A549 (cell line): ENCODE measurements around the gene SEC22A. TPM values are rescaled to one million over a fixed set of nuclear protein-coding genes. Genes with fewer than 3 reads are reported as not detected.
A peak's percentile ranks its signal among the peaks of the same experiment; 100 is the strongest.

Experiments
- ATAC-seq, 2 experiments: fragments of 200-7000 bp in 1 of 2; fragments of >200 bp in 1 of 2; cut with Nextera tagmentation in 1 of 2; cut with Tn5 transposase in 1 of 2; 3 replicates each; pipeline versions ENCODE4 v1.8.0 to v1.9.1; 2018 to 2020; ENCODE audit warnings: mild to moderate bottlenecking in 1 of 2, moderate library complexity in 1 of 2
- CTCF ChIA-PET: fragments of 300-600 bp; sonication (Branson Sonifier 250); formaldehyde crosslinking; extraction: SDS; loops from one replicate; lab custom pipeline; 2021; ENCODE audit warnings: antibody characterized with exemption, inconsistent platforms; lab: Yijun Ruan, JAX
- POLR2A ChIA-PET: fragments of 350-600 bp; formaldehyde crosslinking; extraction: SDS; loops from one replicate; lab custom pipeline; 2021; ENCODE audit warnings: antibody characterized with exemption, inconsistent platforms; lab: Yijun Ruan, JAX
- DNase-seq, 2 experiments: peaks; one replicate each; pipeline versions ENCODE4 v3.0.0 to v3.0.0-alpha.2; 2011 to 2016; ENCODE audit warnings: low read depth in 1 of 2, low spot score in 1 of 2
- FAIRE-seq: peaks from 2 replicates; lab custom pipeline; 2011; peaks lifted over from hg19 to GRCh38; lab: Jason Lieb, UNC
- H3K27ac ChIP-seq, 2 experiments: fragments of >200 bp; sonication (Bioruptor Twin); formaldehyde crosslinking; 3 replicates each; pipeline ENCODE4 v1.5.1; 2016 to 2017
- H3K4me1 ChIP-seq: fragments of >200 bp; sonication (Bioruptor Twin); formaldehyde crosslinking; 3 replicates; pipeline ENCODE4 v1.6.1; 2016
- H3K4me2 ChIP-seq: fragments of >200 bp; sonication (Bioruptor Twin); formaldehyde crosslinking; 3 replicates; pipeline ENCODE4 v1.6.1; 2016
- H3K4me3 ChIP-seq: fragments of >200 bp; sonication (Bioruptor Twin); formaldehyde crosslinking; 3 replicates; pipeline ENCODE4 v1.5.1; 2016
- H3K9me3 ChIP-seq: fragments of >200 bp; sonication (Bioruptor Twin); formaldehyde crosslinking; 3 replicates; pipeline ENCODE4 v1.6.1; 2016
- CBX8 ChIP-seq: fragments of 200-600 bp; sonication (generic); IDR thresholded peaks from 2 replicates; pipeline ENCODE4 v1.6.1; 2016
- CHD4 ChIP-seq: fragments of 200-600 bp; sonication (generic); IDR thresholded peaks from 2 replicates; pipeline ENCODE4 v1.6.1; 2016; ENCODE audit warnings: antibody characterized with exemption, mild to moderate bottlenecking, borderline replicate concordance
- EHF ChIP-seq: fragments of 250-450 bp; sonication (Bioruptor Pico); IDR thresholded peaks from 2 replicates; pipeline ENCODE4 v1.5.0; 2020; ENCODE audit warnings: mild to moderate bottlenecking
- EHMT2 ChIP-seq: fragments of 200-600 bp; sonication (generic); IDR thresholded peaks from 2 replicates; pipeline ENCODE4 v1.6.1; 2016; ENCODE audit warnings: antibody characterized with exemption, low read depth, mild to moderate bottlenecking, moderate library complexity
- EP300 ChIP-seq, 2 experiments: fragments of >200 bp; sonication (Bioruptor Twin); formaldehyde crosslinking; IDR thresholded peaks; 2 replicates in 1 of 2; 3 replicates in 1 of 2; pipeline ENCODE4 v1.6.1; 2016 to 2017
- FOSL2 ChIP-seq, 2 experiments: fragments of 450-650 bp in 1 of 2; fragments of >200 bp in 1 of 2; sonication (Bioruptor Twin) in 1 of 2; formaldehyde crosslinking; IDR thresholded peaks; 2 replicates each; pipeline versions ENCODE4 v1.5.0 to v1.6.1; 2016 to 2020; ENCODE audit warnings: mild to moderate bottlenecking in 1 of 2, moderate library complexity in 1 of 2
- KDM1A ChIP-seq: fragments of 200-600 bp; sonication (generic); IDR thresholded peaks from 2 replicates; pipeline ENCODE4 v1.6.1; 2016; ENCODE audit warnings: low read depth, mild to moderate bottlenecking
- MAFK ChIP-seq: fragments of 450-650 bp; IDR thresholded peaks from 2 replicates; pipeline ENCODE4 v1.6.1; 2014; ENCODE audit not compliant: partially characterized antibody
- MYC ChIP-seq: IDR thresholded peaks from 2 replicates; pipeline ENCODE4 v1.6.1; 2012; ENCODE audit warnings: mild to moderate bottlenecking, inconsistent platforms, low read length, improper control_type of control experiment, borderline replicate concordance
- NPAS2 ChIP-seq: fragments of 250-450 bp; sonication (Bioruptor Pico); IDR thresholded peaks from 2 replicates; pipeline ENCODE4 v1.8.0; 2022; ENCODE audit warnings: mild to moderate bottlenecking, moderate library complexity, borderline replicate concordance
- PHF8 ChIP-seq: fragments of 200-600 bp; sonication (generic); IDR thresholded peaks from 2 replicates; pipeline ENCODE4 v1.6.1; 2016; ENCODE audit warnings: low read depth, mild to moderate bottlenecking, antibody characterized with exemption, moderate library complexity, borderline replicate concordance
- POLR2A ChIP-seq: IDR thresholded peaks from 2 replicates; pipeline ENCODE4 v1.6.1; 2012; ENCODE audit warnings: mild to moderate bottlenecking, low read length
- POLR2AphosphoS2 ChIP-seq: conservative IDR thresholded peaks from 2 replicates; pipeline ENCODE4 v1.6.1; 2012; ENCODE audit warnings: low read length, improper control_type of control experiment, inconsistent platforms
- RAD21 ChIP-seq, 2 experiments: fragments of >200 bp in 1 of 2; sonication (Bioruptor Twin) in 1 of 2; formaldehyde crosslinking in 1 of 2; IDR thresholded peaks in 1 of 2; conservative IDR thresholded peaks in 1 of 2; 2 replicates in 1 of 2; 3 replicates in 1 of 2; pipeline ENCODE4 v1.6.1; 2012 to 2018; ENCODE audit warnings: inconsistent platforms in 1 of 2
- RARB ChIP-seq: fragments of 250-450 bp; sonication (Bioruptor Pico); IDR thresholded peaks from 2 replicates; pipeline ENCODE4 v1.8.0; 2021; ENCODE audit warnings: mild to moderate bottlenecking, moderate library complexity
- RCOR1 ChIP-seq: fragments of 150-350 bp; IDR thresholded peaks from 2 replicates; pipeline ENCODE4 v1.6.1; 2014; ENCODE audit warnings: antibody characterized with exemption, low read length, low read depth
- RNF2 ChIP-seq: fragments of 200-600 bp; sonication (generic); IDR thresholded peaks from 2 replicates; pipeline ENCODE4 v1.6.1; 2016; ENCODE audit warnings: low read depth, mild to moderate bottlenecking, antibody characterized with exemption, moderate library complexity, borderline replicate concordance
- TFCP2L1 ChIP-seq: fragments of 250-450 bp; sonication (Bioruptor Pico); IDR thresholded peaks from 2 replicates; pipeline ENCODE4 v1.5.0; 2021; ENCODE audit warnings: mild to moderate bottlenecking
- TP53 ChIP-seq: fragments of 250-450 bp; sonication (Bioruptor Pico); IDR thresholded peaks from 2 replicates; pipeline ENCODE4 v1.5.0; 2021; ENCODE audit warnings: mild to moderate bottlenecking, moderate library complexity
- ZFP36 ChIP-seq: fragments of 450-650 bp; IDR thresholded peaks from 2 replicates; pipeline ENCODE4 v1.6.1; 2014; ENCODE audit warnings: borderline replicate concordance; ENCODE audit not compliant: partially characterized antibody
- WGBS: methylation state at CpG from one replicate; pipeline ENCODE4 v1.1.6; 2017; ENCODE audit errors: missing lambda C conversion rate; 5-methylcytosine and 5-hydroxymethylcytosine counted together
- polyA plus RNA-seq, 4 experiments: library from polyadenylated mRNA; depleted of rRNA in 3 of 4; stranded (reverse); fragments of >200 nt; fragmentation: RNase III in 1 of 4; extraction: RNeasy Plus Mini Kit Qiagen cat#74134 plus additional on column Dnase treatment in 1 of 4; gene quantifications; 2 replicates in 3 of 4; 3 replicates in 1 of 4; pipeline ENCODE4 v1.2.3, GENCODE V29; 2011 to 2017
- TF ChIP-seq, protein P1 (sequence below): fragments of >200 bp; sonication (Bioruptor Twin); formaldehyde crosslinking; IDR thresholded peaks from 2 replicates; pipeline ENCODE4 v1.6.1; 2016
- TF ChIP-seq, protein P2 (sequence below): fragments of >200 bp; sonication (Bioruptor Twin); formaldehyde crosslinking; IDR thresholded peaks from 3 replicates; pipeline ENCODE4 v1.6.1; 2016
- TF ChIP-seq, protein P3 (sequence below): IDR thresholded peaks from 2 replicates; pipeline ENCODE4 v1.6.1; 2012
- TF ChIP-seq, protein P4 (sequence below): fragments of 250-450 bp; sonication (Bioruptor Pico); IDR thresholded peaks from 2 replicates; pipeline ENCODE4 v1.5.0; 2021; ENCODE audit warnings: mild to moderate bottlenecking, moderate library complexity, borderline replicate concordance
- TF ChIP-seq, protein P5 (sequence below): fragments of 150-350 bp; IDR thresholded peaks from 2 replicates; pipeline ENCODE4 v1.6.1; 2014; ENCODE audit warnings: low read depth, mild to moderate bottlenecking, low read length
- TF ChIP-seq, protein P6 (sequence below): fragments of 450-650 bp; IDR thresholded peaks from 2 replicates; pipeline ENCODE4 v1.6.1; 2014; ENCODE audit warnings: antibody characterized with exemption

The SEC22A gene
- polyA plus RNA-seq, 2 of the 4 experiments (the other 2 are of a cell fraction) = 23.5 to 29.9 TPM

DNA sequence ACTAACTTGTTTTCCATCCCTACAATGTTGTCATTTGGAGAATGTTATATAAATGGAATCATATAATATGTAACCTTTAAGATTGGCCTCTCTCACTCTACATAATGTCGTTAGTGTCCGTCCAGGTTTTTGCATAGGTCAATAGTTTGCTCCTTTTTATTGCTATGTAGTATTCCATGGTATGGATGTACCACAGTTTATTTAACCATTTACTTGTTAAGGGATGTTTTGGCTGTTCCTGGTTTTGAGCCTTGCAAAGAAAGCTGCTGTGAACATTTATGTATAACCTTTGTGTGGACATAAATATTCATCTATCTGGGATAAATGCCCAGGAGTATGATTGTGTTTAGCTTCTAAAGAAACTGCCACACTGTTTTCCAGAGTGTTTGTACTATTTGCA is 34.1 kb upstream of the SEC22A start:
- no peak overlapping the region for H3K4me3 ChIP-seq
- ATAC-seq (no peak), FAIRE-seq (no peak), DNase-seq (no peak)
- H3K4me2 ChIP-seq = no peak overlapping the region
- 93% methylated on average over 2 of the region's 2 CpGs for WGBS
- H3K4me1 ChIP-seq = peaks cover 21% of the 10 kb centered on the region
- H3K27ac ChIP-seq = no peak overlapping the region
- CTCF ChIA-PET = no interaction called here
- POLR2A ChIA-PET = no interaction called here
- H3K9me3 ChIP-seq = no peaks in the 10 kb centered on the region
- TF ChIP-seq POLR2AphosphoS2 = no peak
- 0 out of 2 replicates have a peak, but pooled peaks have one; percentile 35 for TF ChIP-seq KDM1A

DNA sequence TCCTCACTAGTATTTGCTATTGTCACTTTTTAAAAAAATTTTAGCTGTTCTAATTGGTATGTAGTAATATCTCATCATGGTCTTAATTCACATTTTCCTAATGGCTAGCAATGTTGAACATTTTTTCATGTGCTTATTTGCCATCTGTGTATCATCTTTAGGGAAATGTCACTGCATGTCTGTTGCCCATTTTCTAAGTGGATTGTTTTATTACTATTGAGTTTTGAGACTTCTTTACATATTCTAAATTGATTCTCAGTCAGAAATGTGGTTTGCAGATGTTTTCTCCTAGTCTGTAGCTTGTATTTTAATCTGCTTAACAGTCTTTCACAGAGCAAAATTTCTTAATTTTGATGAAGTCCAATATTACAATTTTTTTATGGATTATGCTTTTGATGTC is 33.6 kb upstream of the SEC22A start:
- Histone ChIP-seq H3K4me3 (no peak overlapping the region), H3K4me1 (peaks cover 21% of the 10 kb centered on the region), H3K4me2 (no peak overlapping the region), H3K9me3 (no peaks in the 10 kb centered on the region), H3K27ac (no peak overlapping the region)
- DNase-seq = no peak
- no peak for TF ChIP-seq ZFP36
- TF ChIP-seq, protein P1, sequence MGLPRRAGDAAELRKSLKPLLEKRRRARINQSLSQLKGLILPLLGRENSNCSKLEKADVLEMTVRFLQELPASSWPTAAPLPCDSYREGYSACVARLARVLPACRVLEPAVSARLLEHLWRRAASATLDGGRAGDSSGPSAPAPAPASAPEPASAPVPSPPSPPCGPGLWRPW = no peak
- TF ChIP-seq EHF (CRISPR knock-in tag) = no peak
- TF ChIP-seq NPAS2 (CRISPR knock-in tag) = no peak
- no peak for TF ChIP-seq MYC
- TF ChIP-seq, protein P2, sequence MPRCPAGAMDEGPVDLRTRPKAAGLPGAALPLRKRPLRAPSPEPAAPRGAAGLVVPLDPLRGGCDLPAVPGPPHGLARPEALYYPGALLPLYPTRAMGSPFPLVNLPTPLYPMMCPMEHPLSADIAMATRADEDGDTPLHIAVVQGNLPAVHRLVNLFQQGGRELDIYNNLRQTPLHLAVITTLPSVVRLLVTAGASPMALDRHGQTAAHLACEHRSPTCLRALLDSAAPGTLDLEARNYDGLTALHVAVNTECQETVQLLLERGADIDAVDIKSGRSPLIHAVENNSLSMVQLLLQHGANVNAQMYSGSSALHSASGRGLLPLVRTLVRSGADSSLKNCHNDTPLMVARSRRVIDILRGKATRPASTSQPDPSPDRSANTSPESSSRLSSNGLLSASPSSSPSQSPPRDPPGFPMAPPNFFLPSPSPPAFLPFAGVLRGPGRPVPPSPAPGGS = no peak
- TF ChIP-seq PHF8 = no peak
- TF ChIP-seq RNF2 = no peak
- no peak for TF ChIP-seq RAD21 (conservative IDR thresholded peaks at IDR 0.05 in 1 of 2, IDR thresholded peaks at IDR 0.05 in 1 of 2)
- no peak for TF ChIP-seq POLR2A
- no peak for TF ChIP-seq CHD4
- TF ChIP-seq RARB = no peak
- TF ChIP-seq MAFK = no peak
- TF ChIP-seq KDM1A = no peak
- no peak for TF ChIP-seq FOSL2 (IDR thresholded peaks at IDR 0.05)
- TF ChIP-seq FOSL2 (CRISPR knock-in tag; IDR thresholded peaks at IDR 0.05) = no peak
- TF ChIP-seq EP300 (IDR thresholded peaks at IDR 0.05) = no peak
- TF ChIP-seq, protein P3, sequence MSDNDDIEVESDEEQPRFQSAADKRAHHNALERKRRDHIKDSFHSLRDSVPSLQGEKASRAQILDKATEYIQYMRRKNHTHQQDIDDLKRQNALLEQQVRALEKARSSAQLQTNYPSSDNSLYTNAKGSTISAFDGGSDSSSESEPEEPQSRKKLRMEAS = no peak
- TF ChIP-seq RCOR1 = no peak
- TF ChIP-seq TFCP2L1 (CRISPR knock-in tag) = no peak
- TF ChIP-seq, protein P4, sequence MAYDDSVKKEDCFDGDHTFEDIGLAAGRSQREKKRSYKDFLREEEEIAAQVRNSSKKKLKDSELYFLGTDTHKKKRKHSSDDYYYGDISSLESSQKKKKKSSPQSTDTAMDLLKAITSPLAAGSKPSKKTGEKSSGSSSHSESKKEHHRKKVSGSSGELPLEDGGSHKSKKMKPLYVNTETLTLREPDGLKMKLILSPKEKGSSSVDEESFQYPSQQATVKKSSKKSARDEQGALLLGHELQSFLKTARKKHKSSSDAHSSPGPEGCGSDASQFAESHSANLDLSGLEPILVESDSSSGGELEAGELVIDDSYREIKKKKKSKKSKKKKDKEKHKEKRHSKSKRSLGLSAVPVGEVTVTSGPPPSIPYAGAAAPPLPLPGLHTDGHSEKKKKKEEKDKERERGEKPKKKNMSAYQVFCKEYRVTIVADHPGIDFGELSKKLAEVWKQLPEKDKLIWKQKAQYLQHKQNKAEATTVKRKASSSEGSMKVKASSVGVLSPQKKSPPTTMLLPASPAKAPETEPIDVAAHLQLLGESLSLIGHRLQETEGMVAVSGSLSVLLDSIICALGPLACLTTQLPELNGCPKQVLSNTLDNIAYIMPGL (CRISPR knock-in tag) = no peak
- CTCF ChIA-PET = interaction anchor here (1.0 kb wide), 1 partner anchor 140 kb away, joined by 3 read pairs; no protein-coding TSS in a partner anchor
- FAIRE-seq = no peak
- POLR2A ChIA-PET = no interaction called here
- no peak for ATAC-seq

DNA sequence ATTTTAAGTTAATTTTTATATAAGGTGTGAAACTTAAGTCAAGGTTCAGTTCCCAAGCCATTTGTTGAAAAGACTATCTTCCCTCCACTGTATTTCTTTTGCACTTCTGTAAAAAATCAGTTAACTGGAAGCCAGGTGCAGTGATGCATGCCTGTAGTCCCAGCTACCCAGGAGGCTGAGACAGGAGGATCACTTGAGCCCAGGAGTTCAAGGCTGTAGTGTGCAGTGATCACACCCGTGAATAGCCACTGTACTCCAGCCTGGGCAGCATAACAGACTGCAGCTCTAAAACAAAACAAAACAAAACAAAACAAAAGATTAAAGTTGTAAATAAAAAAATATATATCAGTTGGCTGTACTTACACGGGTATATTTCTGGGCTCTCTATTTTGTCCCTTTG is 33.1 kb upstream of the SEC22A start:
- Histone ChIP-seq H3K27ac (peak overlapping the region; percentile 16 to 52; a peak in 2 of 6 replicates), H3K9me3 (no peaks in the 10 kb centered on the region), H3K4me3 (no peak overlapping the region), H3K4me1 (peaks cover 21% of the 10 kb centered on the region), H3K4me2 (peak overlapping the region; percentile 67)
- WGBS = 64% methylated on average over 2 of the region's 2 CpGs
- no peak for ATAC-seq
- no peak for DNase-seq
- no peak for FAIRE-seq
- POLR2A ChIA-PET = no interaction called here
- CTCF ChIA-PET = interaction anchor here (1.0 kb wide), 1 partner anchor 140 kb away, joined by 3 read pairs; no protein-coding TSS in a partner anchor
- TF ChIP-seq, protein P5, sequence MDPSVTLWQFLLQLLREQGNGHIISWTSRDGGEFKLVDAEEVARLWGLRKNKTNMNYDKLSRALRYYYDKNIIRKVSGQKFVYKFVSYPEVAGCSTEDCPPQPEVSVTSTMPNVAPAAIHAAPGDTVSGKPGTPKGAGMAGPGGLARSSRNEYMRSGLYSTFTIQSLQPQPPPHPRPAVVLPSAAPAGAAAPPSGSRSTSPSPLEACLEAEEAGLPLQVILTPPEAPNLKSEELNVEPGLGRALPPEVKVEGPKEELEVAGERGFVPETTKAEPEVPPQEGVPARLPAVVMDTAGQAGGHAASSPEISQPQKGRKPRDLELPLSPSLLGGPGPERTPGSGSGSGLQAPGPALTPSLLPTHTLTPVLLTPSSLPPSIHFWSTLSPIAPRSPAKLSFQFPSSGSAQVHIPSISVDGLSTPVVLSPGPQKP = no peak
- no peak for TF ChIP-seq TP53
- TF ChIP-seq CBX8 = no peak
- TF ChIP-seq PHF8 = no peak
- TF ChIP-seq, protein P6, sequence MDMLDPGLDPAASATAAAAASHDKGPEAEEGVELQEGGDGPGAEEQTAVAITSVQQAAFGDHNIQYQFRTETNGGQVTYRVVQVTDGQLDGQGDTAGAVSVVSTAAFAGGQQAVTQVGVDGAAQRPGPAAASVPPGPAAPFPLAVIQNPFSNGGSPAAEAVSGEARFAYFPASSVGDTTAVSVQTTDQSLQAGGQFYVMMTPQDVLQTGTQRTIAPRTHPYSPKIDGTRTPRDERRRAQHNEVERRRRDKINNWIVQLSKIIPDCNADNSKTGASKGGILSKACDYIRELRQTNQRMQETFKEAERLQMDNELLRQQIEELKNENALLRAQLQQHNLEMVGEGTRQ = no peak
- no peak for TF ChIP-seq POLR2A
- no peak for TF ChIP-seq NPAS2 (CRISPR knock-in tag)
- TF ChIP-seq EHMT2 = no peak
